Measurements from ENCODE around the gene TBCA.

The TBCA gene

GRCh38 chr5:77774981-77775789 is 954 bp downstream of the TBCA start:
- DNase-seq (ENCODE audit: extremely low read depth, low read depth), result no peak

DNA sequence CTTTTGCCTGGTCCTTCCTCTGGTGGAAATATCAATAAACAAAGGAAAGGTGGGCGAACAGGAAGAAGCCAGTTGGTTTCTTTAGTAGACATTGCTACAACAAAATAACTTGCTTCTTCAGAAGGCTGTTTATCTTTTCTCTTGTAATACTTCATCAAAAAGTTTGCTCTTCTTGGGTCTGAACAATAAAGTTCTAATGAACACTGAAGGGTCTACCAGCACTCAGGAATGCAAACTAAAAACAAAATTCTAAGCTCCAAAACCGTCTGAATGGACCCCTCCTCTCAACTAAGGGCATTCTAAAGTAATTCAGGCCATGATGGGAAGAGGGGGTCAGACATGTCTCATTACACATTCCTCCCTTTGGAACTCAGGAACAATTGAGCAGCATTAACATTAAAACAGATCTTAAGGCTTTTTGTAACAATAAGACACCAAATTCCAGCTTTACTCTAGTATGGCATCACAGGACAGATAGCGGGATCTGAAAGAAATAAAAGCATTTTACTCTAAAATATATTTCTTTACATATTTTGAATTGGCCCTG is 2.3 kb downstream of the TBCA start:
- no peak for TF ChIP-seq CTCF (IDR thresholded peaks at IDR 0.05; ENCODE audit: low read depth, low read length, missing control alignments)
- no peak for DNase-seq (ENCODE audit: extremely low read depth, low read depth)
- H3K4me3 ChIP-seq (replicated peaks; ENCODE audit: low read depth, low read length), result peak overlapping the region; percentile 87

More at GRCh38 chr5:77774981-77775789, 954 bp downstream of the TBCA start:
- TF ChIP-seq CTCF (IDR thresholded peaks at IDR 0.05; ENCODE audit: low read depth, low read length, missing control alignments), result no peak
- H3K4me3 ChIP-seq (replicated peaks; ENCODE audit: low read depth, low read length), result peak overlapping the region; percentile 87

DNA sequence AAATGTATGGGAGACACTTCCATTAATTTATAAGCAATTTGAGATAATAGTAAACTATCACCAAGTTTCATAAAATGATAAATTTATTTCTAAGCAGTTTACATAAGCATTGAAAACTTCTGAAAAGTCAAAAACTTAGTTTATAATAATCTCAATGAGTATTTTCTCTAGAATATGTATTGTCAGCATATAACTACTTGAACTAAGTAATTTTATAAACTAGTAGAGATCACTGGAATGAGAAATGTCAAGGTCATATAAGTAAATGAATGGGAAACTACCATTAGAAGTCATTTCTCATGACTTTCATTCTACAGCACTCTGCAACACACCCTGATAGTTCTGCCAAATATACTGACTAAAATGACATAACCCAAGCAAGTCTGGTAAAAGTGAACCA is 3.4 kb downstream of the TBCA start:
- no peak for TF ChIP-seq CTCF (IDR thresholded peaks at IDR 0.05; ENCODE audit: low read depth, low read length, missing control alignments)
- H3K4me3 ChIP-seq (replicated peaks; ENCODE audit: low read depth, low read length), result no peak overlapping the region
- DNase-seq (ENCODE audit: extremely low read depth, low read depth), result no peak

DNA sequence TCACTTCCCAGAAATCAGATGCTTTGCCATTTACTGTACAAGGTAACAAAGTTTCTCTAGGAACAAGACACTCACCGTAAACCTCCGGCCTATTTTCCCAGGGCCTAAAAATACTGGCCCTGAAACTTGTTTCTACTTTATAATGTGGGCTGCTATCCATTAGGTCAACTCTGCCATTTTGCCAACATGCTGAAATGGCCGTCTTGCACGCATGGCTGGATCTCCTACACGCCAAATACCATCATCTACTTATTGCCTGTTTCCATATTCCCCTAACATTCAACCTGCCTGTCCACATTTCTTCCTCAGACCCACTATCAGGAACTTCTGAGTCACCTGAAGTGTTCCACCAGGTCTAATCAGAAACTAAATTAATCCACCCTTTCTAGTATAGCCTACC is 4.7 kb downstream of the TBCA start:
- H3K4me3 ChIP-seq (replicated peaks; ENCODE audit: low read depth, low read length), result no peak overlapping the region
- TF ChIP-seq CTCF (IDR thresholded peaks at IDR 0.05; ENCODE audit: low read depth, low read length, missing control alignments), result no peak

GRCh38 chr5:77770293-77771005 is 5.7 kb downstream of the TBCA start:
- no peak for TF ChIP-seq CTCF (IDR thresholded peaks at IDR 0.05; ENCODE audit: low read depth, low read length, missing control alignments)
- H3K4me3 ChIP-seq (replicated peaks; ENCODE audit: low read depth, low read length), result no peak overlapping the region
- no peak for DNase-seq (ENCODE audit: extremely low read depth, low read depth)

More for the DNA sequence above, 4.7 kb downstream of the TBCA start:
- no peak for DNase-seq (ENCODE audit: extremely low read depth, low read depth)

GRCh38 chr5:77768978-77769377 is 7.2 kb downstream of the TBCA start:
- no peak overlapping the region for H3K4me3 ChIP-seq (replicated peaks; ENCODE audit: low read depth, low read length)
- TF ChIP-seq CTCF (IDR thresholded peaks at IDR 0.05; ENCODE audit: low read depth, low read length, missing control alignments), result no peak
- DNase-seq (ENCODE audit: extremely low read depth, low read depth), result peak; percentile 36
